MG63 (cell line): Measurements from ENCODE around the gene IPO9. TPM values are rescaled to one million over a fixed set of nuclear protein-coding genes. Genes with fewer than 3 reads are reported as not detected.
A peak's percentile ranks its signal among the peaks of the same experiment; 100 is the strongest.

Experiments used
- DNase-seq: peaks from one replicate; pipeline ENCODE4 v3.0.0-alpha.2; 2020
- H3K27me3 ChIP-seq: fragments of 250-450 bp; sonication (Bioruptor Pico); 2 replicates; pipeline ENCODE4 v1.5.1; 2020; ENCODE audit warnings: mild to moderate bottlenecking, moderate library complexity
- H3K36me3 ChIP-seq: fragments of 250-450 bp; sonication (Bioruptor Pico); 2 replicates; pipeline ENCODE4 v1.5.1; 2020; ENCODE audit warnings: mild to moderate bottlenecking, moderate library complexity
- H3K4me3 ChIP-seq: fragments of 250-450 bp; sonication (Bioruptor Pico); 2 replicates; pipeline ENCODE4 v1.5.1; 2020; ENCODE audit warnings: mild to moderate bottlenecking, moderate library complexity
- H3K9me3 ChIP-seq: fragments of 250-450 bp; sonication (Bioruptor Pico); 2 replicates; pipeline ENCODE4 v1.5.1; 2020; ENCODE audit warnings: mild to moderate bottlenecking, moderate library complexity
- total RNA-seq: library from RNA; depleted of rRNA; stranded (reverse); fragments of >200 nt; shearing (Covaris generic); gene quantifications from 2 replicates; pipeline ENCODE4 v1.2.3, GENCODE V29; 2014; ENCODE audit warnings: low replicate concordance

IPO9 gene
- total RNA-seq, 1 experiment from 2014 or later, result 23.8 TPM

DNA sequence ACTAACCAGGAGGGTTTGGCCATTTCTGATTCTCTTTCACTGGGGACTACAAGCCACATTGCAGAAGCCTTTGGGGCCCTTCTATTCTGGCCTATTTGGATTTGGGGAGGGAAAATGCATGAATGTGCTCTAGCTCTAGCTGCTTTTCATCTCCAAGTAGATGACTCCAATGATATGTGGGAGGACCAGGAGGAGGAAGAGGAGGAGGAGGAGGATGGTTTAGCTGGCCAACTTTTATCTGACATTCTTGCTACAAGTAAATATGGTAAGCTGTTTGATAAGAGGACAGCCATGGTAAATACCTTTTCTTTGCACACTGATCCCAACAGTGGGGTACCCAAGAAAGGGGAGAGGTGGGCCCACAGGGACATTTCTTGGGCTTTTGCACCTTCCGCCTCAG lies 45.7 kb downstream of the IPO9 start:
- no peak overlapping the region for H3K4me3 ChIP-seq
- DNase-seq, result no peak
- H3K27me3 ChIP-seq, result no peaks in the 10 kb centered on the region
- no peaks in the 10 kb centered on the region for H3K9me3 ChIP-seq
- H3K36me3 ChIP-seq, result peaks cover 84% of the 10 kb centered on the region

DNA sequence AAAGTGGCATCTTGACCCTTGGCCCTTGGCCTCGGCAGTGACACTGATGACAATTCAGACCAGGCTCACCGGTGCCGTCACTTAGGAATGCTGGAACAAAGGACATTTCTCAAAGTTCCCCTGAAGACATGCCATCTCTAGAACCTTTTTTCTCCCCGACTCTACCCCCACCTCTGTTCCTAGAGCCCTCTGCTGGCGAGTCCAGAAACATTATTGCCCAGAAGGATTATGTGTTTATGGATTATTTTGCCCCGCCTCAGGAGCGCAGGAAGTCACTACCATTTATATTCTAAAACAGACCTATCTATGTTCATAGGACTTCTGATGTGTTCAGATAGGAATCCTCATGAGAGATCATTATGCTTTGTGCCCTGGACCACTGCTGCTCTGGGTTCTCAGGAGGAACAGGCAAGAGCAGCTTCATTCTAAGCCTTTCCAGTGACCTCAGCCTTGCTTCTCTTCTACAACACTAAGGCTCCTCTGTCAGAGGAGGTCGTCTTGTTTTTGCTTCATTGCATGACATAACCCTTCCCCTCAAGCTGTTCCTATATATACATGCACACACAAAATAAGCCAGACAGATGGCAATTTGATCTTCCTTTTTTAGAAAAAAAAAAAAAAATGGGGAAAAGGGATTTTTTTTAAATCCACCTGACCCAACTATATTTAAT lies 47.3 kb downstream of the IPO9 start:
- DNase-seq, result no peak
- no peaks in the 10 kb centered on the region for H3K27me3 ChIP-seq
- H3K9me3 ChIP-seq, result no peaks in the 10 kb centered on the region
- no peak overlapping the region for H3K4me3 ChIP-seq
- H3K36me3 ChIP-seq, result peaks cover 68% of the 10 kb centered on the region

DNA sequence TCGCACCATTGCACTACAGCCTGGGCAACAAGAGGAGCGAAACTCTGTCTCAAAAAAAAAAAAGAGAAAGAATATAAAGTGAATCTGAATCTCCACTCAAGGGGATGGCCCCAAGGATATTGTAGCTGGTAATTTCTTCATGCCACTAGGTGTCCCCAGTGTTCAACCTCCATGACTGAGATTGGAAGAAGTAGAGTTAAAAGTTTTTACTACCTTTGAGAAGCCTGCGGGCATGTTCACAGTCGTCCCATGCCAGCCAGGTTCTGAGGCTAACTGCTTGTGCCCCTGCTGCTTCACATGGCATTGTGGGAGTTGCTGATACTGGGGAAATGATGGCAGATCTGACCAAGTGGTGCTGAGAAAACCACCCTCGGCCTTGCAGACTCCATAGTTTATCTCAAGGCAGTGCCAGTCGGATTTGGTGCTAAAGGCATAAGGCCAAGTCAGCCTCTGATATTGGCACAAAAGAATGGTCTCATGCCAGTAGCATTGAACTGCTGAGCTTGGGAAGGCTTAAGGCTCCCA lies 49.0 kb downstream of the IPO9 start:
- Histone ChIP-seq H3K36me3 (peaks cover 51% of the 10 kb centered on the region), H3K4me3 (no peak overlapping the region), H3K9me3 (no peaks in the 10 kb centered on the region), H3K27me3 (no peaks in the 10 kb centered on the region)
- DNase-seq, result peak; percentile 20

DNA sequence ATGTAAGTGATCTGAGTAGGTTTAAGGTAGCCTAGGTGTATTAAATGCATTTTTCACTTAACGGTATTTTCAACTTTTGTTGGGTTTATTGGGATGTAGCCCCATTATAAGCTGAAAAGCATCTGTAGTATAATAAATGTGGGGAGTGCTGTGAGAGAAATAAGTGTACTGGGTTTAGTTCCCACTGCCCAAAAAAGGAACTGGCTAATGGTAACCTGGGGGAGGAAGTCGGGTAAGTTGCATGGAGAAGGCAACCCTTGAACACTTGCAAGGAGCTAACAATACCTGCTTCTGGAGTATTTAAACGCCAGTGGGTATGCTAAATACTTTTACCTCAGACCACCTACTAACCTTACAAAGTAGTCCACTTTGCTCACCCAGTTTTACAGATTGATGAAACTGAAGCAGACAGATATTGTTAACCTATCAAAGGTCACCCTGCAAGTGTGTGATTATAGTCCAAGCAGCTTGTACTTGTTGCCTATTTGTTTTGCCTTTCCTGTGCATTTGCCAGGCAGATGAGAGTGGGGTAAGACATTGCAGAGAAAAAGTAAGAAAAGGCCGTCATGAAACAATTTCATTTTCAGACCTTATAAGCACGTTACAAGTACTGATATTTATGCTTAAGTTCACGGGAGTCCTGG lies 52.1 kb downstream of the IPO9 start:
- Histone ChIP-seq H3K27me3 (no peaks in the 10 kb centered on the region), H3K36me3 (peaks cover 27% of the 10 kb centered on the region), H3K4me3 (no peak overlapping the region), H3K9me3 (no peaks in the 10 kb centered on the region)
- DNase-seq, result no peak

DNA sequence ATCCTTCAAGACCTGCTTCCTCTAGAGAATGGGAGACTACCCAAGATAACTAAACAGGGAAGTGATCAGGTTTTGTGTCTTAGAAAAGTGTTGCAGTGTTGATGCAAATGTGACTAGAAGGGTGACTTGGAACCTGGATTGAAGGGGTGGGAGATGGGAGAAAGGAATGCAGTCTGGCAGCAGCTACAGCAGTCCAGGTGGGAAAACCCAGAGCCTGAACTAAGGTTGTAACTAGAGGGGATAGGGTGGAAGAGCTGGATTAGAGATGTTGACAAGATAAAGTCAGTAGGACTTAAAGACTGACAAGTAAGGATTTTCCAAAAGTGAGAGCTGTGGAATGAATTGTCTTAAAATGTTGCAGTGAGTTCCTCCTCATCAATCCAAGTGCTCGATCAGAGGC lies 52.7 kb downstream of the IPO9 start:
- H3K27me3 ChIP-seq, result no peaks in the 10 kb centered on the region
- no peaks in the 10 kb centered on the region for H3K9me3 ChIP-seq
- peaks cover 22% of the 10 kb centered on the region for H3K36me3 ChIP-seq
- no peak overlapping the region for H3K4me3 ChIP-seq
- DNase-seq, result no peak

DNA sequence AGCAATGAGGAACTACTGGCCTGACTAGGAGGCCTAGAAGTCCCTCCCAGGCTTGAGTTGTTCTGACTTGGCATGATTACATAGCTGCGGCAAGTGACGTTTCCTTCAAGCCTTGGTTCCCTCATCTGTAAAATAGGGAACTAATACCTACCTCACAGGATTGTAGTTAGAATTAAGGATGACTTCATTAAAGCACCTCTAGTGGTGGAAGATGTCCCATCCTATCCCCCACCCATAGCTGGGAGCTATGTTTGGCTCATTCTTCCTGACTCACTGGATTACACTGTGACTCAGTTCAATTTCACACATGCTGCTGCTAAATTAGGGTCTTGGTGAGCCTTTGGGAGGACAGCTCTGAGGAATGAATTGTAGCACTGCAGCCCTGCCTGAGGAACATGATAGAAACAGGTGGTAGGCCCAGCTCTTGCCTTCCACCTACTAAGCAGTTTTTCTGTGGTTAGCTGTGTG lies 53.7 kb downstream of the IPO9 start:
- peaks cover 16% of the 10 kb centered on the region for H3K36me3 ChIP-seq
- H3K4me3 ChIP-seq, result no peak overlapping the region
- H3K27me3 ChIP-seq, result no peaks in the 10 kb centered on the region
- DNase-seq, result peak; percentile 70
- no peaks in the 10 kb centered on the region for H3K9me3 ChIP-seq

DNA sequence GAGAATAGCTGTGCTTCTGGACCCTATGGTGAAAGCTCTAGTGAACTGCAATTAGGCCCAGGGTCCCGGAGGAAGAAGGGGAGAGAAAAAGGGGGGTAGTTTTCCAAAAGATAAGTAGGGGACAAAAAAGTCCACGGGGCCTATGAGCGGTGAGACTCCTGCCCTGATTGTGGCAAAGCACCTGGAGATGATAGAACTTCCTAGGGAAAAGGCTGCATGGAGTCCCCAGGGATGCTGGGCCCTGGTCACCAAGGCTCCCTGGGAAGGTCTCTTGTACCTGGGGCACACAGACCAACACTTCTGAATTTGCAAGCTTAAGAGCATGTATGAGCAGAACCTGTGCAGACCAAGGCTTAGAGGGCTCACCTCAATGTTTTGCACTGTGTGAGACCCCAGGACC lies 54.3 kb downstream of the IPO9 start:
- peaks cover 13% of the 10 kb centered on the region for H3K36me3 ChIP-seq
- H3K4me3 ChIP-seq, result no peak overlapping the region
- no peaks in the 10 kb centered on the region for H3K9me3 ChIP-seq
- DNase-seq, result no peak
- H3K27me3 ChIP-seq, result no peaks in the 10 kb centered on the region

DNA sequence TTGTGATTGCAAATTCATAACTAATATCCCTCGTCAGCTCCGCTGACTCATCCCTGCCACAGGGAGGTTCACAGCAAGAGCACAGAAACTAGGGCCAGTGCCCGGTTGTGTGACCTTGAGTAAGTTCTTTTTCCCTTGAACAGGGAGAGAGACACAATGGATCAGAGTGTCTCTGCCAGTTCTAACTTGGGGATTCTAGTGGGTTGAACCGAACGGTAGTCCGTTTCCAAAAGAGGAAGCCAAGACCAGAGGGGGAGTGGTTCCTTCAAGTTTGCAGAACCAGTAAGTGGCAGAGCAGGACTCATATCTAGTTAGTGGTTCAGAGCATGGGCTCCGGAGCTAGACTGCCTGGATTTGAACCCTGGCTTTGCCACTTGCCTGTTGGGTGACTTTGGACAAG lies 54.8 kb downstream of the IPO9 start:
- Histone ChIP-seq H3K9me3 (no peaks in the 10 kb centered on the region), H3K36me3 (peaks cover 8% of the 10 kb centered on the region; the same call in 1 of the 2 replicates), H3K4me3 (no peak overlapping the region), H3K27me3 (no peaks in the 10 kb centered on the region)
- DNase-seq, result peak; percentile 83

DNA sequence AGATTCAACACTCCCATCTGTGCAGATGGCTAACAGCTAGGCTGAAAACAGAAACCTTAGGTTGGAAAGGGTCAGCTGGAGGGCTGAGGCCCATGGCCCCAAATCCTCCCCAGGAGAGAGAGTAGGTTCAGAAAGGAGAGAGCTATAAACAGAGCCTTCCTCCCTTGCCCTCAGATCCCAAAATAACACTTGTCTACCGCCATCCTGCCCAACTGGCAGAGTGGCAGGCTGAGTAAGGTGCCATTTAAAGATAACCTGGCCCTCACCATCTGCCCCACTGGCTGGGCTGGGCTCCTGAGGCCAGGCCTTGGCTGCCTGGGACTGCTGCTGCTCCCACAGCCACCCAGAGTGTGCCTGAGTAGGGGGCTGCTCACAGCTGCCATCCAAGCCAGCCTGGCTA lies 55.5 kb downstream of the IPO9 start:
- no peak for DNase-seq
- H3K4me3 ChIP-seq, result no peak overlapping the region
- no peaks in the 10 kb centered on the region for H3K9me3 ChIP-seq
- H3K27me3 ChIP-seq, result no peaks in the 10 kb centered on the region
- H3K36me3 ChIP-seq, result peaks cover 3% of the 10 kb centered on the region; the same call in 1 of the 2 replicates

DNA sequence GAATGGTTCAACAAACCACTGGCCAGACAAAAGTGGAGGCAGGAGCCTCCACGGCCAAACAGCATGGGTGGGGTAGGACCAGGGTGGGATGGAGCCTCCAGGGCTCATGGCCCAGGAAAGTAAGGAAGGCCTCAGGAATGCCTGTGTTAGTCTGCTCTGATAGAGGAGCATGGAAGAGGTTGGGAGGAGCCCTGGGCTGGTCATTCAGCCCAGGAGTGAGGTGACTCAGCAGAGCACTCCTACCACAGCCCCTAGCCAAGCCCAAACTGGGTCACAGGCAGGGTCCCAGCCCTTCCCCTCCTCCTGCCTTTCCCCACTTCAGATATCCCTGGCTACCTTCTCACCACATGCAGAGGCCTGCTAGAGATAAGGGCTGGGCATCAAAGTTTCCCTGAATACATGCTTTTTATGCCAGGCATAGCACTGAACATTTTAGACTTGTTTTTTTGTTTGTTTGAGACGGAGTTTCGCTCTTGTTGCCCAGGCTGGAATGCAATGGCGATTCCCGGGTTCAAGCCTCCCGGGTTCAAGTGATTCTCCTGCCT lies 56.6 kb downstream of the IPO9 start:
- H3K9me3 ChIP-seq, result no peaks in the 10 kb centered on the region
- H3K36me3 ChIP-seq, result no peaks in the 10 kb centered on the region
- peak; percentile 84 for DNase-seq
- H3K4me3 ChIP-seq, result no peak overlapping the region
- no peaks in the 10 kb centered on the region for H3K27me3 ChIP-seq

DNA sequence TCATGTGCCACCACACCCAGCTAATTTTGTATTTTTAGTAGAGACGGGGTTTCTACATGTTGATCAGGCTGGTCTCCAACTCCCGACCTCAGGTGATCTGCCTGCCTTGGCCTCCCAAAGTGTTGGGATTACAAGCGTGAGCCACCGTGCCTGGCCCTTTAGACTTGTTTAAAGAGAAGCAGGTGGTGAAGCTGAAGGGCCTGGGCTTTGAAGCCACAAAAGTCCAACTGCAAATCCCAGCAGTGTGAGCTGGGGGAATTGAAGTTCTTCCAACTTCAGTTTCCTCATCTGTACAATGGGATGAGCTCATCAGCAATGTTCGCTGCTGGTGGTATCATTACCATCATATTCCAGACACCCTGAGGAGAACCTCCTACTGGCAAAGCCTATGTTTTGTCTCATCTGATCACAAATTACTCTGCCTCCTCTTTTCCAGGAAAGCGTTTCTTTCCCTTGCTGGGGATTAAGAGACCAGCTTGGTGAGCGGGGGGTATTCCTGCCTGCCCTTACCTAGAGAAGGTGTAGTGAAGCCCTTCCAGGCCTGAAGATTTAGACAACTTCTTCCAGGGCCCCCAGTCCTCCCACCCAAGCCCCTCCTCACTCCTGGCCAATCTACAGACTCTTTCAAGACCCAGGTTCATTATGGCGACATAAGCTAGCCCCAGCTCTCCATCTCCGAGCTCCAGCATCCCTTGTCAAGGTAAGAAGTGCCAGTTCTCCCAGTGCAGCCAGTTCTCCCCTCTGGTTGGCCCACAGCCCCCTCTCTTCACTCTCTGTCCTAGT lies 57.3 kb downstream of the IPO9 start:
- Histone ChIP-seq H3K36me3 (no peaks in the 10 kb centered on the region), H3K27me3 (no peaks in the 10 kb centered on the region), H3K9me3 (no peaks in the 10 kb centered on the region), H3K4me3 (no peak overlapping the region)
- no peak for DNase-seq

DNA sequence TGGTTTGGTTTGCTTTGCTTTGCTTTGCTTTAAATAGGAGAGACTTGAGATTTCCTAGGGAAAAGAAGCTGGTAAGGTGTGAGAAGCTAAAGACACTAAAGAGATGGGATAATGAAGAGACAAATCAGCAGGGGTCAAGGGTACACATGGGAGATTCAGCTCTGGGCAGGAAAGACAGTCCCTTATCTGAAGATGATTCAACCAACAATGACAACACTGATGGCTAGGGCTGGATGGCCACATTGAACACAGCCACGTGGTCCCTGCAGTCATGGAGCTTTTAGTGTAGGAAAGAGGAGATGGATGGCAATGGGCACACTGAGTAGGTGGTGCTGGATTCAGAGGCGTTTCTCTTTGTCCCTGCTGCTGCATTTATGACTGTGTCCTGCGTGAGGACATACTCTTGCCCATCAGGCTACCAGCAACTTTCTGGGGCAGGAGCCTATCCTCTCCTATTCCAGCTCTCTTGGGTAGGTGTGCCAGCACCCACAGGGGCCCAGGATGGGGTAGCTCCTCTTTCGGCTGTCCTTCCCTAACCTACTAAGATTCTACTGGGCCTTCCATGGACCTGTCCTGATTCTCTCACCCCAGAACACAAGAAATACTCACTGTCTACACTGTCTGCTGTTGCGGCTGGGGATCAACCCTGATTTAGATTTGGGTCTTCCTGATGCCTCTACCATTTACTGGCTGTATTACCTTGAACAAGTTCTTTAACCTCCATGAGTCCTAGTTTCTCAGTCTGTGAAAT lies 58.3 kb downstream of the IPO9 start:
- H3K4me3 ChIP-seq, result no peak overlapping the region
- DNase-seq, result no peak
- H3K27me3 ChIP-seq, result no peaks in the 10 kb centered on the region
- H3K36me3 ChIP-seq, result 0 out of 2 replicates have a peak, but pooled peaks cover 1% of the 10 kb centered on the region
- no peaks in the 10 kb centered on the region for H3K9me3 ChIP-seq

DNA sequence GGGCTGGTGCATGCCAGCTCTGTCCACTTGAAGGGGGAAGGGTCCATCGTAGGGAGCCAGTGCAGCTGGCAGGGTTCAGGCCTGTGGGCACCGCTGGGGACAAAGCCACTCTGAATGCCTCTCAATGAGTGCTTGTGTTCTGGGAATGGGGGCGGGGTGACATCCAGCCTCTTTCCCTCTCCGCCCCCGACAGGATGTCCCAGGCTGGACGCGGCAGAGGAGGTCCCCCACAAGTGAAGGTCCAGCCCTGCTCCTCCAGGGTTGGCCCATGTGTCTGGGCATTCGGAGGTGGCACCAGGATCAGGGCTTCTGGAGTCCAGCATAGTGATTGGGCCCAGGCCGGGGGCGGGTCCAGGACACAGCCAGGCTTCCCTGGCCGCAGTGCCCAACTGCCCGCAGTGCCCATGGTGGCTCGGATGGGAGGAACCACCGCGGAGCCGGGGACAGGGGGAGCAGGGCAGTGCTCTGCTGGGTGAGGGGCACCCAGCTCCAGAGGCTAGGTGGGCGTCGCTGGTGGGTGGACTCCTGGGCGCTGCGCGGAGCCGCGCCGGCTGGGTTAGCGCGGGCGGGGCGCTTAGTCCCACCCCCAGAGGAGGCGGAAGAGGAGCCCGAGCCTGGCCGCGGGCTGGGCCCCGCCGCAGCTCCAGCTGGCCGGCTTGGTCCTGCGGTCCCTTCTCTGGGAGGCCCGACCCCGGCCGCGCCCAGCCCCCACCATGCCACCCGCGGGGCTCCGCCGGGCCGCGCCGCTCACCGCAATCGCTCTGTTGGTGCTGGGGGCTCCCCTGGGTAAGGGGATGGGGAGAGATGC lies 59.5 kb downstream of the IPO9 start, which contains the start of gene SHISA4:
Gene SHISA4, plus strand, starts transcription at position 617 of the 808 bp plus-strand sequence. Its CDS starts 97 bp downstream, at position 714.
- Histone ChIP-seq H3K27me3 (no peaks in the 10 kb centered on the region), H3K36me3 (0 out of 2 replicates have a peak, but pooled peaks cover 3% of the 10 kb centered on the region), H3K9me3 (no peaks in the 10 kb centered on the region), H3K4me3 (peak within 1 kb of the TSS; percentile 64)
- peak; percentile 85 for DNase-seq

DNA sequence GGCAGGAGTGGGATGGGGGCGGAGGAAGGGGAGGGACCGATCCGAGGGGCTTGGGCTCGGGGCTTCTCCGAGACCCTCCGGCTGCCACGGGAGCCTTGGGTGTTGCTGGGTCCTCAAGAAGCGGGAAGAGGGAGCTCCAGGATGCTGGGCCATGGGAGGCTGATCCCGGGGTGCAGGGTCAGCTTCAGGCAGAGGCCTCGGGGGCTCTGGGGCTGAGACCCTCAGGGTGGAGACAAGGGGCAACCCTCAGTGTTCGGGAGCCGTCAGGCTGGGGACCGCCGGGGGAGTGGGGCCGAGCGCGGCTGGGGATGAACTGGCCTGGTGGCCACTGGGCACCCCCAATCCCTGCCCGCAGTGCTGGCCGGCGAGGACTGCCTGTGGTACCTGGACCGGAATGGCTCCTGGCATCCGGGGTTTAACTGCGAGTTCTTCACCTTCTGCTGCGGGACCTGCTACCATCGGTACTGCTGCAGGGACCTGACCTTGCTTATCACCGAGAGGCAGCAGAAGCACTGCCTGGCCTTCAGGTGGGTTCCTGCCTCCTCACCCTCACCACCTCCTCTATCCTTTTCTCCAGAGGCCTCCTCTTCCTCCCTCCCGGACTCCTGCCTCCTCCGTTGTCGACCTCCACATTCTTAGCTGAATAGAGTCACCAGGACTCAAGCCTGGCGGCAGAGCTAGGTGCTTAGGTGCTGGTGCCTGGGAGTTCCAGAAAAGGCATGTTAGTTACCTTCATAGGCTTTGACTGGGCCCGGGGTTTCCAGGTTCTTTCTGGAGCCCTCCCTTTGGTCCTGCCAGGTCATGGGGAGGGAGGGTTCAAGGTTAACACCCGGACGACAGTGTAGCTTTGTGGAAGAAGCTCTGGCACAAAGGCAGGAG lies 60.4 kb downstream of the IPO9 start:
- H3K4me3 ChIP-seq, result peak overlapping the region; percentile 64
- H3K9me3 ChIP-seq, result no peaks in the 10 kb centered on the region
- H3K27me3 ChIP-seq, result no peaks in the 10 kb centered on the region
- no peak for DNase-seq
- H3K36me3 ChIP-seq, result 0 out of 2 replicates have a peak, but pooled peaks cover 3% of the 10 kb centered on the region

DNA sequence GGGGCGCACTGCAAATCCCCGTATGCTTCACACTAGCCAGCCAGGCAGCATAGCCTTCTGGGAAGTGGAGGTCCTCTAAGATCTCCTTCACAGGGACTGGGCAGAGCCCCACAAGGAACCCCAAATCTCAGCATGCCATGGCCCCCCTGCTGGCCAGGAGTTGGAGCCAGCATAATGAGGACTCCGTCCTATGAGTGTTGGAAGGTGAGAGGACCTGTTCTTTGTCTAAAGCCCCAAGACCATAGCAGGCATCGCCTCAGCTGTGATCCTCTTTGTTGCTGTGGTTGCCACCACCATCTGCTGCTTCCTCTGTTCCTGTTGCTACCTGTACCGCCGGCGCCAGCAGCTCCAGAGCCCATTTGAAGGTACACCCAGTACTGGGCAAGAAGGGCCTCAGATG lies 61.3 kb downstream of the IPO9 start:
- H3K36me3 ChIP-seq, result 0 out of 2 replicates have a peak, but pooled peaks cover 3% of the 10 kb centered on the region
- H3K27me3 ChIP-seq, result no peaks in the 10 kb centered on the region
- H3K4me3 ChIP-seq, result no peak overlapping the region
- DNase-seq, result no peak
- H3K9me3 ChIP-seq, result no peaks in the 10 kb centered on the region
